Activated CD4-positive, alpha-beta T cell treated with anti-CD3 and anti-CD28 coated beads, Interleukin-2, amount 10 ng/mL, durations not matched to agents 7 days and 5 days (primary cell): ENCODE data around the gene HCN3. TPM values are rescaled to one million over a fixed set of nuclear protein-coding genes. Genes with fewer than 3 reads are reported as not detected.

Source experiments
- CTCF ChIA-PET: fragments of 350-600 bp; sonication (Branson Sonifier 250); formaldehyde crosslinking; loops from one replicate; lab custom pipeline; 2021; ENCODE audit warnings: antibody characterized with exemption; lab: Charles Lee
- POLR2A ChIA-PET: fragments of 350-600 bp; sonication (Branson Sonifier 250); formaldehyde crosslinking; loops from one replicate; lab custom pipeline; 2021; ENCODE audit warnings: antibody characterized with exemption; lab: Charles Lee
- DNase-seq: peaks from one replicate; pipeline ENCODE4 v3.0.0-alpha.2; 2020
- H3K27ac Mint-ChIP-seq: one replicate; pipeline ENCODE4 v1.8.0; 2021; ENCODE audit warnings: mild to moderate bottlenecking, moderate library complexity, mixed read lengths
- H3K27me3 Mint-ChIP-seq: one replicate; pipeline ENCODE4 v1.8.0; 2021; ENCODE audit warnings: mixed read lengths
- H3K36me3 Mint-ChIP-seq: one replicate; pipeline ENCODE4 v1.8.0; 2021; ENCODE audit warnings: low read depth, mixed read lengths
- H3K4me1 Mint-ChIP-seq: one replicate; pipeline ENCODE4 v1.8.0; 2021; ENCODE audit warnings: mixed read lengths
- H3K4me3 Mint-ChIP-seq: one replicate; pipeline ENCODE4 v1.8.0; 2021; ENCODE audit warnings: mild to moderate bottlenecking, moderate library complexity, mixed read lengths
- H3K9me3 Mint-ChIP-seq: one replicate; pipeline ENCODE4 v1.8.0; 2021; ENCODE audit warnings: mixed read lengths
- total RNA-seq, 2 experiments: library from RNA; stranded (reverse); gene quantifications; one replicate each; pipeline ENCODE4 v1.2.3, GENCODE V29; 2021

Gene HCN3
- total RNA-seq, 2 experiments from 2014 or later = 2.5 to 3.4 TPM

DNA sequence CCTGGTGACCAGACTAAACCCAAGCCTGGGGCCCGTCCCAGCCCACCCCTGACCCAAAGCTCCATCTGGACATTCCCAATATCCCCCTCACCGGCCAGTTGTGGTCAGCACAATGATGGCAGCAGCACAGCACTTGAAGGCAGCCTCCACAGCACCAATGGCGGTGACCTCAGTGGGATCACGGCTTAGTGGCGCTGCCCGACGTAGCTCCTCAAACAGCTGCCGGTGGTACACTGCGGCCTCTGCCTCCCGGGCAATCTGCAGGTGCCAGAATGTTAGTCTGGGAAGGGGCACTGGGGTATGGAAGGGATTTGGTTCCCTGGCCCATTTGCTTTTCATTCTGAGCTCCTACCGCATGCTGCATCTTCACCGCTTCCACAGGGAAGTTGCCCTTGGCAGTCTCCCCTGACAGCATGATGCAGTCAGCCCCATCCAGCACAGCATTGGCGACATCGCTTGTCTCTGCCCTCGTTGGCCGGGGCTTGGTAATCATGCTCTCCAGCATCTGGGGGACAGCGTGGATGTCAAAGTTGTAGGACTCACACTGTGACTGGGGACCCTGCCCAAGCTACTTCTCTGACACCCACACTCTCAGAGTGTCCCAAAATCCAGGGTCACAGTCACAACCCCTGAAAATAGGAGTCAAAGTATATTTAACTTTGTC is 16.0 kb downstream of the HCN3 start:
- Mint-ChIP-seq H3K36me3 (no peaks in the 10 kb centered on the region), H3K27ac (no peak overlapping the region), H3K27me3 (peaks cover 35% of the 10 kb centered on the region), H3K9me3 (no peaks in the 10 kb centered on the region), H3K4me1 (peaks cover 11% of the 10 kb centered on the region), H3K4me3 (no peak overlapping the region)
- DNase-seq = no peak
- POLR2A ChIA-PET = no interaction called here
- CTCF ChIA-PET = interaction anchor here (0.6 to 1.5 kb wide), 3 partner anchors 10 to 27 kb away, joined by 3 to 4 read pairs (median 4); no protein-coding TSS in a partner anchor

DNA sequence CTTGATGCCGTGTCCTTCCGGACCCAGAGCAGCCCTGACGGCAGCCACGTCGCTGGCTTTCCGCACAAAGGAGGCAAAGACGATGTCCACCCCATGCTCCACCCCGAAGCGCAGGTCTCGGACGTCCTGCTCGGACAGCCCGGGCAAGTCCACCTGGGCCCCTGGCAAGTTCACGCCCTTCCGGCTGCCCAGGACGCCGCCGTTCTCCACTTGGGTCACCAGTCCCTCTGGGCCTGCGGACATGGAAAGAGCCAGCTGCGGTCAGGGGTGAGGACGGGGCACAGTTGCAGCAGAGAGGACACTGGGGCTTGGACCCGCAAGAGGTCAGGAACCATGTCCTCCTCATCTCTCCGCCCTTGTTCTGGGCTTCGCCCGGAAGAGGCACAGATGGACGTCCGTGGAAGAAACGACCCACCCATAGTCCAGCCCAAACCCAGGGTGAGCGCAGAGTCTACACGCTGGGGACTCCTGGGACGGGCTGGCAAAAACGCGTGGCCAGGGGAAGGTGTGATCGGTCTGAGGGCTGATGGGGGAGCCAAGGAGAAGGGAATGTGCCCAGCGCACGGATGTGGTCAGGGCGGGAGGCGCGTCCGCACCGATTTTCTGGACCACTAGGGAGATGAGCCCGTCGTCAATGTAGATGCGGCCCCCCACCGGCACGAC is 17.4 kb downstream of the HCN3 start:
- Mint-ChIP-seq H3K9me3 (no peaks in the 10 kb centered on the region), H3K27ac (no peak overlapping the region), H3K4me1 (peaks cover 12% of the 10 kb centered on the region), H3K36me3 (no peaks in the 10 kb centered on the region), H3K4me3 (no peak overlapping the region), H3K27me3 (peaks cover 35% of the 10 kb centered on the region)
- ChIA-PET CTCF (interaction anchor here (1.5 kb wide), 1 partner anchor 13 kb away, joined by 4 read pairs; the partner anchor contains the start of gene FDPS), POLR2A (no interaction called here)
- DNase-seq = no peak

DNA sequence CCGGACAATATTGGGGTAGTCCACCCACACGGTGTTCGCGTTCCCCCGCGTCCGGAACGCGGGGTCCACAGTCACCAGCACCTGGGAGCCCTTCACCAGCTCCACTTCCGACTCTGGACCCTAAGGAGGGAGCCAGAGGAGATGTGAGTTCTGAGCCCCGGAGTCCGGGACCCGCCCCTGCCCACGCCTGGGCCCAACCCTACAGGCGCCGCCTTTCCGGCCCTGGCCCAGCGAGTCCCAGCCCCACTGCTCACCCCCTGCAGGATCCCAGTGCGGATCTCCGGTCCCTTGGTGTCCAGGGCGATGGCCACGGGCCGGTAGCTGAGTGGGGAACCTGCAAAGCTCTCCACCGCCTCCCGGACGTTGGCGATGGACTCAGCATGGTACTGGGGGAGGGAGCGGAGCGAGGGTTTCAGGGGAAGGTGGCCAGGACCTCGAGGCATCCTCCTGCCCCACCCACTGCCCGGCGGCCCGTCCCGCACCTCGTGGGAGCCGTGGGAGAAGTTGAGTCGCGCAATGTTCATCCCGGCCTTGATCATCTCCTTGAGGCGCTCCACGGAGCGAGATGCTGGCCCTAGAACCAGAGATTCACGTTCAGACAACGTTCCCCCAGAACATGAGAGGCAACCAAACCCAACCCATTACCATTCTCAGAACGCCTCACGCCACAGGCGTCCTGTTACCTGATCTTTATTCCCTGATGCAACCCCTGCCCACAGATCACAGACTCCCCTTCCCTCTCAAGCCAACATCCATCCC is 18.1 kb downstream of the HCN3 start:
- Mint-ChIP-seq H3K4me1 (peaks cover 12% of the 10 kb centered on the region), H3K9me3 (no peaks in the 10 kb centered on the region), H3K36me3 (no peaks in the 10 kb centered on the region), H3K27me3 (peaks cover 35% of the 10 kb centered on the region), H3K27ac (no peak overlapping the region), H3K4me3 (no peak overlapping the region)
- DNase-seq = no peak
- ChIA-PET POLR2A (no interaction called here), CTCF (interaction anchor here (0.7 to 1.5 kb wide), 2 partner anchors 13 to 16 kb away, joined by 3 to 4 read pairs; partner anchors contain the start of gene FDPS)

DNA sequence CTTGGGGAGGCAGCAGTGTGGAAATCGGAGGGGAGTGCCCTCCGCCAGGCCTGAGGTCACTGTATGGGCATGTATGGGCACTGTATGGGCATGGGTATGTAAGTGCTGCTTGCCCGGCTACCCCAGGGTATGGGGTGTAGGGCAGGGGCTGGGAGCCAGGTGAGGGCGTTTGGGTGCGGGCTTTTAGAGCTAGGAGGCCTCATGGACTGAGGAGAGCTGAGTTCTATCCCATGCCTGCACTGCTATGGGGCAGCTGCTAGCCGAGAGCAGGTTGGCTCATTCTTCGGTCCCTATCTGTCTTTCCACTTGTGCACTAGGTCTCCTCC is 18.6 kb downstream of the HCN3 start:
- Mint-ChIP-seq H3K36me3 (no peaks in the 10 kb centered on the region), H3K27me3 (peaks cover 35% of the 10 kb centered on the region), H3K9me3 (no peaks in the 10 kb centered on the region), H3K27ac (peak overlapping the region; percentile 44), H3K4me3 (no peak overlapping the region), H3K4me1 (peaks cover 12% of the 10 kb centered on the region)
- ChIA-PET CTCF (interaction anchor here (0.7 to 1.5 kb wide), 2 partner anchors 12 to 17 kb away, joined by 3 to 4 read pairs; partner anchors contain the start of gene FDPS), POLR2A (no interaction called here)
- no peak for DNase-seq

DNA sequence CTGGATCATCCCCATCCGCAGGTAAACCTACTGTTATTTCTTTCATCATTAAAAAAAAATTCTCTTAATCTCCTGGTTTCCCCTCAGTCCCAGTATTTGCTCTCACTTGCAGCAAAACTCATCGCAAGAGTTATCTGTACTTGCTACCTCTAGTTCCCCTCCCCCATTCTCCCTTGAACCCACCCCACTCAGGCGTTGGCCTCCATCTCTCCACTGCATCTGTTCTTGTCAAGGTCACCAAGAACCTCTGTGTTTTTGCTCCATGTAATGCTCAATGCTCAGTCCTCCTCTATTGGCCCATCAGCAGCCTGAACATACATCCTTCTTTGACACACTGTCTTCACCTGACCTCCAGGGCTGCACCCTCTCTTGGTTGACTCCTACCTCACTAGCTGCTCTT is 19.4 kb downstream of the HCN3 start:
- CTCF ChIA-PET = interaction anchor here (1.3 kb wide), 1 partner anchor 46 kb away, joined by 5 read pairs; no protein-coding TSS in a partner anchor
- Mint-ChIP-seq H3K4me1 (peaks cover 12% of the 10 kb centered on the region), H3K4me3 (no peak overlapping the region), H3K9me3 (no peaks in the 10 kb centered on the region), H3K27me3 (peaks cover 35% of the 10 kb centered on the region), H3K27ac (no peak overlapping the region), H3K36me3 (no peaks in the 10 kb centered on the region)
- DNase-seq = no peak
- POLR2A ChIA-PET = no interaction called here

DNA sequence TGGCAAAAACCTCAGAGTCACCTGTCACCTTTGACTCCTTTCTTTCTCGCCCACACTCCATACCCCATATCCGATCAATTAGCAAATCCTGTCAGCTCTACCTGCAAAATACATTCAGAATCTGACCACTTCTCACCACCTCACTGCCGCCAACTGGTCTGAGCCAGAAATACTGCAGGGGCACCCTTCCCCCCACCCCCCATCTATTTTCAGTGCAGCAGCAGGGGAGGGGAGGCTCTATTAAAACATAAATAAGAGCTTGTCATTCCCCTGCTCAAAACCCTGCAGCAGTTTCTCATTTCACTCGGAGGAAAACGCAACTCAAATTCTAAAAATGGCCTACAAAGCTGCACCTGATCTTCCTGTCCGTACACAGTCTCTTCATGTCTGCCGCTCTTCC is 20.1 kb downstream of the HCN3 start:
- Mint-ChIP-seq H3K36me3 (no peaks in the 10 kb centered on the region), H3K9me3 (no peaks in the 10 kb centered on the region), H3K27me3 (peaks cover 35% of the 10 kb centered on the region), H3K4me1 (peaks cover 12% of the 10 kb centered on the region), H3K4me3 (no peak overlapping the region), H3K27ac (no peak overlapping the region)
- no peak for DNase-seq
- CTCF ChIA-PET = interaction anchor here (1.3 kb wide), 1 partner anchor 46 kb away, joined by 5 read pairs; no protein-coding TSS in a partner anchor
- POLR2A ChIA-PET = no interaction called here

DNA sequence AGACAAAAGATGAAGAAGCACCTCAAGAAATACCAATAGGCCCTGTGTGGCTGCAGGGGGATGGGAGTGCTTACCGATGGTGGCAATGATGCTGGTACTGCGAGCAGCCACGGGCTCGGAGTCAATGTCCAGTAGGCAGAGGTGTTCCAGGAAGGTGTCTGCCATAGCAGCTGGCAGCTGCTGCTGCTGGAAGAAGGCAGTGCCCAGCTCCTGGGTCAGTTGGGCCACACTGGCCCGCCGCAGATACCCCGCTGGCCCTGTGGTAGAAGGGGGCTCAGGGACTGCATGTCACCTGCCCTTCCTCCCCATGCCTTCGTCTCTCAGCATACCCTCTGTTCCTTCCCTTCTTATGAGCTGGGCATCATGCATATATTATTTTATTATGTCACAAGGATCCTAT is 22.8 kb downstream of the HCN3 start:
- Mint-ChIP-seq H3K9me3 (no peaks in the 10 kb centered on the region), H3K4me3 (no peak overlapping the region), H3K4me1 (peaks cover 6% of the 10 kb centered on the region), H3K36me3 (no peaks in the 10 kb centered on the region), H3K27me3 (peaks cover 21% of the 10 kb centered on the region), H3K27ac (no peak overlapping the region)
- DNase-seq = no peak
- CTCF ChIA-PET = interaction anchor here (0.8 to 1.5 kb wide), 3 partner anchors 9 to 12 kb away, joined by 3 to 5 read pairs (median 4); no protein-coding TSS in a partner anchor
- POLR2A ChIA-PET = no interaction called here

DNA sequence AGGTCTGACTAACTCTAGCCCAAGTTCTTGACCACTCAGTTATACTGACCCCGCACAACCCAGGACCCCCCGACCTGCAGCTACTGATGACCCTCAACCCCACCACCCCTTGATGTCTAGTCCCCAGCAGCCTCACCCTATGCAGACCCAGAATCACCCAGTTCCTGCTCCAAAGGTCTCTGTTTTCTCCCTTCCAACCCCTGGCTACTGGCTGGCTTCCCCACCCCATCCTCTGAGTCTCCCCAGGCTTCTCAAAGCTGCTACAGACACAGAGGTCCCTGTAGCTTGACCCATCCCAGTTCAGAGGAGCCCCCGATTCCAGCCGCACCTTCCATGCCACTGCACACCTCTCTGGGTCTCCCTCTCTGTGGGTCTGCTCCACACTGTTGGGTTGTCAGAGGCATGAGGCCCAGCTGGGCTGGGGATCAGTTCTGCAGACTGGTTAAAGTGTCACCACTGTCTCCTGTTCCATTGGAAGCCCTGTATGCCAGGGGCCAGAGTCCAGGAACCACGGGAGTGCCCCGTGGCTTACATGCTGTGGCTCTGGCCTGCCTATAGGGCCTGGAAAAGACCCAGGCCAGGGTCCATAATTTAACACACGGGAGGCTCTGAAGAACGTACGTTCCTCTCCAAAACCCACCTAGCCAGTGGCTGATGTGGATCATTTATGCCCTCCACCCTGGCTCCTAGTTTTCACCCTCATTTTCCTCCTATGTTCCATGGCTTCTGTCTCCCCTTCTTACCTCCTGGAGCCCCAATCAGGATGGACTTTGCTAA is 23.5 kb downstream of the HCN3 start:
- CTCF ChIA-PET = interaction anchor here (0.8 to 1.5 kb wide), 4 partner anchors 9 to 22 kb away, joined by 3 to 5 read pairs (median 4); no protein-coding TSS in a partner anchor
- Mint-ChIP-seq H3K27ac (no peak overlapping the region), H3K36me3 (no peaks in the 10 kb centered on the region), H3K4me3 (no peak overlapping the region), H3K4me1 (peaks cover 4% of the 10 kb centered on the region), H3K9me3 (no peaks in the 10 kb centered on the region), H3K27me3 (peaks cover 17% of the 10 kb centered on the region)
- POLR2A ChIA-PET = no interaction called here
- no peak for DNase-seq

DNA sequence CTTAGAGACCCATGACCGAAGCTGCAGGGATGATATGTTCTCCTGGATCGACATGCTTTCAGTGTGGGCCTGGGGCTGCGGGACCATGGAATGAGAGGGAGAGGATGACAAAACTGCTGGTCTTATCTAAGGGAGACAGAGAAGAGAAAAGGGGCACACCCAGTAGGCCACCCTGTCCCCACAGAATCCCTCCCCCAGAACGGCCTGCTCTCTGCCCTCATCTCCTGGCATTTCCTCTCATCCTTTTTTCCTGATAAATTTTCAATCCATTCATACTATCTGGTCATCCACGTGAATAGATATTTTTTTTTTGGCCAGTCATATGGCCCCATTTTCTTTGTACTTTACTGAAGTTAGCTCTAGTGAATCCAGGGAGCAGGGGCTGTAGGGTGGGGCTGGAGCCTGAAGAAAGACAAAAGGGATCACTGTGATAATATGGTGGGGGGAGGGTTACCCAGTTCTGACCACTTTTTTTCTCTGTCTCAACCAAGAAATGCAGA is 24.1 kb downstream of the HCN3 start, which contains the start of gene PKLR:
TSS of gene PKLR (minus strand) at position 97 of the 500 bp plus-strand sequence. CDS start at position 54, 43 bp downstream.
- no peak for DNase-seq
- Mint-ChIP-seq H3K9me3 (no peaks in the 10 kb centered on the region), H3K27me3 (peaks cover 12% of the 10 kb centered on the region), H3K4me3 (no peak within 1 kb of the TSS), H3K27ac (no peak within 1 kb of the TSS), H3K4me1 (peaks cover 2% of the 10 kb centered on the region), H3K36me3 (no peaks in the 10 kb centered on the region)
- POLR2A ChIA-PET = no interaction called here
- CTCF ChIA-PET = interaction anchor here (1.5 kb wide), 2 partner anchors 10 to 21 kb away, joined by 3 to 5 read pairs; no protein-coding TSS in a partner anchor

DNA sequence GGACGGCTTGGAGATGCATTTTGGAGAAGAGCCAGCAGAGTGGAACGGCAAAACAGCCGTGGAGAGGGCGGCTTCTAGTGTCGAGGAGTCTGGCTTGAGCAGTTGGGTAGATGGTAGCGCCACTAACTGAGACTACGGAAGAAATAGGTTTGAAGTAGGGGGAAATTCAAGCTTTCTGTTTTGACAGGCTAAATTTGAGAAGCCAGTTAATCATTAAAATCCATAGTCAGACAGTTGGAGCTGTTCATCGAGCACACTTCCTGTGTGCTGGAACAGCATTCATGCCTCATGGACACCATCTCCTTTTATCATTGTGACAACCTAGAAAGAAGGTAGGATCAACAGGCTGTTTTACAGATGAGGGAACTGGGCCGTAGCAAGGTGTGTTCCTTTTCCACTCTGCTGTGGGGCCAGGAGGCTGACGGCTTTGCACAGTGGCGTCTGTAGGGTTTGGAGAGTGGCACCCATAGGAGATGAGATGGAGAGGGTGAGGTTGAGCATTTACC is 27.3 kb downstream of the HCN3 start:
- Mint-ChIP-seq H3K9me3 (no peaks in the 10 kb centered on the region), H3K4me3 (no peak overlapping the region), H3K27me3 (peaks cover 2% of the 10 kb centered on the region), H3K36me3 (peaks cover 6% of the 10 kb centered on the region), H3K4me1 (peaks cover 10% of the 10 kb centered on the region), H3K27ac (no peak overlapping the region)
- ChIA-PET POLR2A (no interaction called here), CTCF (interaction anchor here (0.6 to 3.9 kb wide), 4 partner anchors 17 to 54 kb away, joined by 3 to 39 read pairs (median 6); partner anchors contain the start of gene RUSC1)
- DNase-seq = no peak

DNA sequence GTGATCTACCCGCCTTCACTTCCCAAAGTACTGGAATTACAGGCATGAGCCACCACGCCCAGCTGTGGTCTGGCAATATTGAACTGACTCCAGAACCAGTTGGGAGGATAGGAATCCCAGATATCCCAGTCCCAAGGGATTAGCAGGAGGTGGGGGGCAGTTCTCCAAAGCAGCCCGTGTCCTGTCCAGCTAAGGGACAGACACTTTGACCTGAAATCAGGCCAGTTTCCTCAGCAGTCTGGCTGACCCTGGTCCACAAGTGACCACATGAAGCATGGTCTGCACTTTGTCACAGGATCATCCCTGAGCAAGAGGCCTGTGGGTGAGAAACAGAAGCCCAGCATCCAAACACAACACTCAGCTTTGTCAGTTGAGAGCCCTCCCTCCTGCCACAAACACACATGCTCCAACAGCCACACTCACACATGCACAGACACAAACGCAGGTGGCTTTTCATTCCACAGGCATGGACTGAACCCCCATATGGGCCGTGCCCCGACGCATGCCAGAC is 28.7 kb downstream of the HCN3 start:
- H3K27me3 Mint-ChIP-seq = peaks cover 2% of the 10 kb centered on the region
- no peaks in the 10 kb centered on the region for H3K9me3 Mint-ChIP-seq
- ChIA-PET CTCF (interaction anchor here (2.5 to 3.9 kb wide), 2 partner anchors 16 to 55 kb away, joined by 7 to 39 read pairs; partner anchors contain the start of gene RUSC1), POLR2A (no interaction called here)
- peaks cover 18% of the 10 kb centered on the region for H3K36me3 Mint-ChIP-seq
- peaks cover 22% of the 10 kb centered on the region for H3K4me1 Mint-ChIP-seq
- DNase-seq = no peak
- H3K27ac Mint-ChIP-seq = peak overlapping the region; percentile 43
- H3K4me3 Mint-ChIP-seq = no peak overlapping the region
